NCI-H2107 treated with DMSO at 0.1 percent for 48 hours (cell line): ENCODE data around the gene PCGF2.
"Not testable (repeated sequence)": the region's sequence is repeated elsewhere in the genome, so short reads cannot be mapped to it uniquely, and the experiment has no call there.

Experiments used
- DNase-seq: peaks from one replicate; lab custom pipeline; 2025; ENCODE audit not compliant: unreplicated experiment; lab: John Stamatoyannopoulos, UW

The PCGF2 gene

DNA sequence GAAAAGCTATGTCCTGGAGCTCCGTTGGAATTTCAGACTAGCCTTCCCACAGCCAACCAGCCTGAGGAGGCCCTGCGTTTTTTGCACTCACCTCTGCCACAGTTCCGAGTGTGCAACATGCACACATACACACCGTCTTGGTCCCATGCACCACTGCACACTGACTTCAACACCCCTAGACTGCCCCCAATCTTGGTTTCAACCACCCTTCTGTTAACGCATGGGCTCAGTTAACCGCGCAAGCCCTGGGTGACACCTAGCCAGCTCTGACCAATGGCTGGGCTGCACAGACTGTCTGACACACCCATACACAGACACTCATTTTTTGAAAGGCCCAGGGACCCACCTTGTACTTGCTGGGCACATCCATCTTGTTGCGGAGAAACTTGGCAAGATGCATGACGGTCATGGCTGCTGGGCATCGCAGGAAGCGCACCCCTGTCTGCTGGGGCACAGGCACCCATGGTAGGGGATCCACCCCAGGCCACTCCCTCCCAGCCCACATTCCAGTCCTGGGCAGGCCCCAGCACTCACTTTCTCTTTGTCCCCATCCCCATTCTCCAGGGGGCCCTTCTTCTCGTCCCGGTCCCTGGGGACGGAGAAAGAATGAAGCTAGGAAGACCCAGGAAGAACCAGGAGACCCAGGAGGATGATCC is 10.0 kb downstream of the PCGF2 start:
- no peak for DNase-seq

DNA sequence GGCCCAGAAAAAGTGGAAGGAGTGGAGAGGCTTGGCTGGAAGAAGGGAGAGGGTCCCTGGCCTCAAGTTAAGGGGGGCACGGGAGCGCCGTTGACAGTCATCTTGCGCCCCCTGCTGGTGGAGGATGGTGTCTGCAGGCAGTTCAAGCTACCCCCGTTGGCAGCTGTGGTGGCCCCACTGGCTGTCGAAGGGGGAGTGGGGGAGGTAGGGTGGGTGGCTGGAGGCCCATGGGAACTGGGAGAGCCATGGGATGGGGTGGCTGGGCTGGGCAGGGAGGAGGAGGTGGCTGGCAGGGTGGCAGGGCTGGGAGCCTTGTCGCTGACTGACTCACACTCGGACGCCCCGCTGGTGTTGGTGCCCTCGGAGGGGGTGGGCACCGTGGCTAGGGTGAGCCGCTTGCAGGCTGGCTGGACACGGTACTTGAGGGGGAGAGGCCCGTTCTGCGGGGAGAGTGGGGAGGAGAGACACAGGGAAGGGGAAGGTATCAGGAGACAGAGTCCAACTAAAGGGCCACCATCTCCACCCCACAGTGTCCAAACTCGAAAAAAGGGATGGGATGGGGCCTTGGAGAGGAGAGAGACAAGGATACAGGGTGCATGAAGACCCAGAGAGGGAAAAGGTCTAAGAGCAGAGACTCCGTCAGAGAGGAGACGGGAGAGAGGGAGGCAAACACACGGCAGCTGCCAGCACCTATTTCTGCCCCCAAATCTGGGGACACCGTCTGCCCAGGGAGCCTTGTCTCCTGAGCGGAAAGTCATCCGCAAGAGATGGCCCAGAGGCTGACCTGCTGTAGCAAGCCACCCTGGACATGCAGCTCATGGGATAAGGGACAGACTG is 12.8 kb downstream of the PCGF2 start:
- no peak for DNase-seq

DNA sequence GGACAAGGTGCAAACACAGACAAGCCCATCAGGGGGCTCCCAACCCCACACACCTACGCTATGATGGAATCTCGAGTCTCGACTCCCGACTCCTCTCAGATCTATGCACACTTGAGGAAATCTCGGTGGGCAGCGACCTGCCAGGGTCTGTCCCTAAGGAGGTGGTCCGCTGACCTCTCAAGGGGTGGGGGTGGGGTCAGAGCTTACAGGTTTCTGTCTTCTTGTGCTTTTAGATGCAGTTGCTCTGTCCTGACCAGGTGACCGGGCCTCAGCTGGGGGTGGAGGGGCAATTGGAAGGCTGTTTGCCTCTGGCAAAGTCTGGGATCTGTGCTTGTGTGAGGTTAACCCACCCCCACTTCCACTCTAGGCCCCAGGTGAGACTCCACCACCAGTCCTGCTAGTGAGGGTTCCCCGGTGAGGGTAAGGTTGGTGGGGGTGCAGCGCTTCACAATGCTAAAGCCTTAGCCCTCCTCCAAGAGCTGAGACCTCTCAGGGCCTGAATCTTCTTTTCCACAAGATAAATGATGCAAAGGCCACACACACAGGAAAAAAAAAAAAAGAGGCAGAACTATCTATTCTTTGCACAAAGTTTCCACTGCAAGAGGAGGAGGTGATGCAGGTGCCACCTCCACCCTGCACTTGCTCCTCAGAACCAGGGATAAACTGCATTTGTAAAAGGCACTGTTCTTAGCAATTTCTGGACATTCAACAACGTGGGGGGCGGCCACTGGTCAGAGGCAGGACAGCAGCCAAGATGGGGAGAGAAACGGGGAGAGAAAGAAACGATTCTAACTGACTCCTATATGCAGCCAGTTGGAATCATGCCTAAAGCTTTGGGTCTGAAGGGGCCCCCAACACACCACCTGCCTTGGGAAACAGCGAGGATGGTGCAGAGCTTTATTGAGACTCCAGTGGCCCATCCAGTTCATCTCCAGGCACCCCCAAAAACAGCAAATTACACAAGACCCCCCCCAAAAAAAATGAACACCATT is 13.9 kb downstream of the PCGF2 start:
- DNase-seq: no peak

DNA sequence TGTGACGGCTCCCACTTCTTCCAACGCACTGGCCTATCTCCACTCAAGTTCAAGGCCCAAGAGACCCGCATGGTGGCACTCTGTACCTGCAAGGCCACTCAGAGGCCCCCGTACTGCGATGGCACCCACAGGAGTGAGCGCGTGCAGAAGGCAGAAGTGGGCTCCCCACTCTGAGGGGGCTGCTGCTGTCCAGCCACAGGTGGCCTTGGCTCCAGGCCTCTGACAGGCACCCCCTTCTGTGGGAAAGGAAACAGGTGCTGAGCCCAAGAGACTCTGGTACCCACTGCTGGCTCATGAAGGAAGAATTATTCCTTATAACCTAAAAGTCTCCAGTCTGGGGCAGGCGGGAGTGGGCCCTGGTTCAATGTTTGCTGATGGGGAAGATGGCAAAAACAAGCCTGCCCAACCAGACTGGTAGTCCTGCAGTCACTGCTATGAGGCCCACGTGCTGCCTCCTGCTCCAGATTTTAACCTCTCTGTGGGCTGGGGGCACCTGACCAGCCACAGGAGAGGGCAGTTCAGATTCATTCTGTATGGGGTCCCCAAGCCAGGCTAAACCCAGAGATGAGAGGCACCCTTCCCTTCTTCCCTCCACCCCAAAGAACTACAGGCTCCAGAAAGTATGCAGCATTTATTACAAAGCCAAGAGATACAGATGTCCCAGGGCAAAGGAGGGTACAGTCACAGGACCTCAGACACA is 14.7 kb downstream of the PCGF2 start:
- no peak for DNase-seq

DNA sequence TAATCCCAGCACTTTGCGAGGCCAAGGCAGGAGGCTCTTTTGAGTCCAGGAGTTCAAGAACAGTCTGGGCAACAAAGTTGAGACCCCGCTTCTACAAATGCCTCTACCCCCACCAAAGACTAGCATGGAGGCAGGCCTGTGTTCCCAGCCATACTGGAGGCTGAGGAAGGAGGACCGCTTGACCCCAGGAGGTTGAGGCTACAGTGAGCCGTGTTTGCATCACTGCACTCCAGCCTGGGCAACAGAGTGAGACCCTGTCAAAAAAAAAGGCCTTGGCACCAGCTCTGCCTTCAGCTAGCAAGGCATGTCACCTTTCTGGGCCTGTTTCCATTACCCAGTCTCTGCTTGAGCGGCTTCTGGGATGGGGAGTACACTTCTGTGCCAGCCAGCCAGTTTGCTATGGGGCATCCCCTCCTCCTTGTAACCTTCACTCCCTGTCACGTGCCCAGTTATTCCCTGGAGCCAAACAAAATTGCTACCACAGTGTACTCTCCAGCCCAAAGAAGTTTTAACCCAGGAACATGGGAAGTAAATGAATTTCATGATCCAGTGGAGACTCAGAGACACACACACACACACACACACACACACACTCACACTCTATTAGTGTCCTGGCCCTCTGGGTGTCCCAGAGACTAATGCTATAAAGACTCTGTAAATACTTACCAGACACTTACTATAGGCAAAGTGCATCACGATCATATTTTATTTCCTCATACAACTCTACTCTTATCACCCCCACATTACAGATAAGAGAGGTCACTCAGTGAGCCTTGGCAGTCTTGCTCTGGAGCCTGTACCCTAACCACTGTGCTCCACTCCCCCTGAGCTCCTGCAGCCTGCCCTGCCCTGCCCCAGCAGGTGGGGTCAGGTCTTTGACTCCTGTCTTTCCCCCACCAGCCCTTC is 15.5 kb downstream of the PCGF2 start:
- DNase-seq: no peak

DNA sequence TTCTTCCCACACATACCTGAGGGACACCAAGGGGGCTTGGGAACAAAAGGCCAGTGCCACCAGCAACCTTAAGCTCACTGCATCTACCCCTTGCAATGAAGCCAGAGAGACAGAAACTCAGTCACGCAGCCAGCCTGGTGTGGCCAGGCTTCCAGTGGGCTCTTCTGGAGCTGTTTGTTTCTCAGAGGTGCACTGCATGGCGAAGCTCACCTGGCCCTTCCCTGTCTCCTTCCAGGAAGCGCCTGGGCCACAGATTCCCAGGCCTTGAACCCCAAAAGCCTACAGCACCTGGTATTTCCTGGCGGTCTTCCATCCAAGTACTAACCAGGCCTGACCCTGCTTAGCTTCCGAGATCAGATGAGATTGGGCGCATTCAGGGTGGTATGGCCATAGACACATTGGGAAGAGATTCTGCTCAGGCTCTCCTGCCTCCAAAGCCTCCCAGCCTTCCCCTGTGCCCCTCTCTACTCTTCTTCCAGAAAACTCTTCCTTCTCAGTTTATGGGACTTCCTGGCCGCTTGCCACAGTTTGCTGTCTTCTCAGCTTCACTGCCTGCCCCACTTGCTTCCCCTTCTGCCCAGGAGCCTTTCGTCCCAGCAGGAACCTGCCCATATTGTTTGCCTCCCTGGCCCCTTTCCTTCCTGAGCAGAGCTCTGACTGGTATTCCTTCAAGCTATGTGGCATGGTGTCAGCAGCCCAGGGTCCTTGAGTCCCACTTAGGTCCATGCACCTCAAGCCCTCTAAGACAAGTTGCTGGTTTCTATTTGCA is 16.4 kb downstream of the PCGF2 start:
- DNase-seq: no peak

DNA sequence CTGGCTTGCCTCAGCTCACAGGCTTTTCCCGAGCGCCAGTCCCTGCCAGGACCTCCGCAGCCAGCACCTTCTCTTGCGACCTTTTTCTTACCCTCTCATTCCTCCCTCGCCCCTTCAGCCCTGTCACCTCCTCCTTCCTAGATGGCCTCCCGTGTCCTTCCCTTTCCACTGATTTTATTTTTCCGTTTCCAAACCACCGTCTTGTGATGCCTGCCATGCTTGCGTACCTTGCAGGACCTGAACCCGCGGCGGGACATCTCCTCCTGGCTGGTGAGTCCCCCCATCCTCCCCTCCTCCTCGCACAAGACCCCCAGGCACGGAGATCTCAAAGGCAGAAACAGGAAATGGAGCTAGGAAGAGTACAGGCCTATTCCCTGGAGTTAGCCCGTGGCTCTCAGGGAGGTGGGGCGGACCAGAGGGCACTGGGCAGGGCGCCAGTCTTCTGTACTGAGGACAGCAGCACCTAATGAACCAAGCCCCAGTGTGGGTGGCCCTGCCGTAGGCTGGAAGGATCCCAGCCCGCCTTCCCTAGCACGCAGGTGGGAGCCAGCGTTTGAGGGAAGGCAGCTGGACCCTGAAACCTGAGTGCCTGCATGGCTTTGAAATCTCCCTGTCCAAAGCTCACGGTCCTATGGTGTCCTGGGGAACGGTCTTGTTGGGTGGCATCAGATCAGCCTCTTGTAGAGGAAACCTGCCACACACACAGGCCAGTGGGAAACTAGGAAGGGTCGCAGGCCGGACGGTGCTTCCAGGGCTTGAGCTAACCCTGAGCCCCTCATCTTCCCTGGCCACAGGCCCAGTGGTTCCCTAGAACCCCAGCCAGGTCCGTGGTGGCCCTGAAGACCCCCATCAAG is 17.4 kb downstream of the PCGF2 start:
- no peak for DNase-seq

DNA sequence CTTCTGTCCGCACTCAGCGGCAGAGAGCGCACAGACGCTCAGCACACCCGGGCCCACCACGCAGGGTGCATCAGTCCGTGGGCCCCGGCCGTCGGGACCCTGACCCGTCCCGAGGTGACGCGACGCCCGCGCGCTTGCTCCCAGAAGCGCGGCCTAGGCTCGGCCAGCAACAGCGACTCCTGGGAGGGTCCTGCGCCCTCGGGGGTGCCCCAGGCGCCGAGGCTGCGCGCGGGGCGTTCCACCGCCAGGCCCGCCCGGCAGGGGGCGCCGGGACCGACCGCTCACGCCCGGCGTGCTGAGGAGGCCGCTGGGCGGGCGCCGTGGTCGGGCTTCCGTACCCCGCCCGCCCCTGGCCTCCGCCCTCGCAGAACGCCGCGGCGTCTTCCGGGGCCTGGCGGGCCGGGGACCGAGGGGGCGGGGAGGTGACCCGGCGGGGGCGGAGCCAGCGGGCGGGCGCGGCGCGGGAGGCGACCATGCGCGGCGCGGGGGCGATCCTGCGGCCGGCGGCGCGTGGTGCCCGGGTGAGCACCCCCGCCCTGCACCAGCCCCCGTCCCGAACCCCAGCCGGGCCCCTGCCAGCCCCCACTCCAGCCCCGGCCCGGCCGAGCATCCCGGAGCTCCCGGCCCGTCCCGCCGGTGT is 18.1 kb downstream of the PCGF2 start, which contains the start of gene CISD3:
CISD3 (plus strand) TSS at position 456 of the 640 bp plus-strand sequence; CDS start at position 474, 18 bp downstream.
- DNase-seq: peak; percentile 31

DNA sequence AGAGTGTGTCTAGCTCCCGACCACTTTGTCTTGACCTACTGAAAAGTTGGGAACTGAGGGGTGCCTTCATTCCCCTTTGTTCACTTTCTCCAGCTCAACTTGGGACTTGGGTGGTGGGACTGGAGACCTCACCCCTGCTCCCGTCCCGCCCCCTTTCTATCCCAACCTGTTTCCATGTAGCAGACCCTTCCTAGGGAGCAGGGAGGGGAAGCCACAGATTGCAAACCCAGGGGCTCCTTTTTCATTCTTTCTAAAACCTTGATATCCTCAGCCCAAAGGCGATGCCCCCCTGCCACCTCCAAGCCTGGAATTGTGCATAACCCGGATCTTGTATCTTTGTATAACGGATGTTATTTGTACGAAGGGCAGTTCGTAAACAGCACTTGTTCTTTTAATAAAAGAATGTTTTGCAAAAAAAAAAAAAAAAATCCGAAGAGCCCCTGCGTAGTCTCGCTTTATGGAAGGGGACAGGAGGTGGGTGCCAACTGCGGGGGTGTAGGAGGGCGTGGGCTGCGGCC is 18.7 kb downstream of the PCGF2 start:
- DNase-seq: no peak

DNA sequence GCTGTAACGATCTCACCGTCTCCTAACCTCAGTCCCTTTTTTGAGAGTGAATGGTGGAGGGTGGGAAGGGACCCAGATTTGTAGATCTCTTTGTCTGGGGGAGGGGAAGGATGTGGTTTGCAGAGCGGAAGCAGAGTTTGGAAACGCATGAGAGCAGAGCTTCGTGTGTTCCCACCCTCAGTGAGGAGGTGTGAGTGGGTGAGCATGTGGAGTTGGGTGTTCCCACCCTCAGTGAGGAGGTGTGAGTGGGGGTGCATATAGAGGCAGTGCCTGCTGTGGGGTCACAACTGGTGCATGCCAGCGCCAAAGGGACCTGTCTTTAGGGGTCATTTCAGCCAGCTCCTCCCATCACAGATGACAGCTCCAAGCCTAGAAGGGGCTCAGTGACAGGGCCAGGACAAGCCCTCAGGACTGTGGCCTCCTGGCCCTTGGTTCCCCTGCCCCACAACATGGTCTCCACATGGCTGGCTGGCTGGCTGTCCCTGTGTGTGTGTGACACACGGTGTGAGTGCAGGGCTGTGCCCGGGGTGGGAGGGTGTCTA is 19.8 kb downstream of the PCGF2 start:
- DNase-seq: no peak

DNA sequence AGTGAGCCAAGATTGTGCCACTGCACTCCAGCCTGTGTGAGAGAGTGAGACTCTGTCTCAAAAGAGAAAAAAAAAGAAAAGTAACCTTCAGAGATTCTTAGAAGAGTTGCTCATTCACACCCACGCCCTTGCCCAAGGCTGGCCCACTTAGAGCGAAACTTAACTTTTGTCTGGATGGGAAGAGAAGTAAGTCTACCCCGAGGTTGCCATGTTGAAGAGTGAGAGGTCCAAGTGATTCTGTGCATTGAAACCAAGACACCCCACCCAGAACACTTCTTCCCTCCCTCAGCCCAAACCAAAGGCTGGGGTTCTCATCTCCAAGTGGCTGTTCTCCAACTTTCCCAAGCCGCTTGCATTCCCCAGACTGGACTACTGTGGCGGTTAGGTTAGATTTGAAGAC is 20.4 kb downstream of the PCGF2 start:
- no peak for DNase-seq

DNA sequence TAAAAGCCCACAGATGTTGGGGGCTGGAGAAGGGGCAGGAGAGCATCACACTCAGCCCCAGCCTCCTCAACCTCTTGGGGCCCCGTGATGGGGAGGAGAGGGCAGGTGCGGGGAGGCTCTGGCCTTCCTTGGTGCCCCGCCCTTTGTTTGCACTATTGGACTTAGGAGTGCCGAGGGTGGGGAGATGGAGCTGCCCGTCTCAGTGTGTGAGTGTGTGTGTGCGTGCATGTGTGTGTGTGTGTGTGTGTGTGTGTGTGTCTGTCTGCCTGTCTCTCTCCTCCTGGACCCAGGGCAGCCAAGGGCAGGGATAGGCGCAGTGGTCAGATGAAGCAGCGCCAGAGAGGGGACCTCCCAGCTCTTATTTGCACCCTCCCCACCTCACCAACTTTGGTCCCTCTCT is 22.0 kb downstream of the PCGF2 start:
- not testable (repeated sequence) for DNase-seq

DNA sequence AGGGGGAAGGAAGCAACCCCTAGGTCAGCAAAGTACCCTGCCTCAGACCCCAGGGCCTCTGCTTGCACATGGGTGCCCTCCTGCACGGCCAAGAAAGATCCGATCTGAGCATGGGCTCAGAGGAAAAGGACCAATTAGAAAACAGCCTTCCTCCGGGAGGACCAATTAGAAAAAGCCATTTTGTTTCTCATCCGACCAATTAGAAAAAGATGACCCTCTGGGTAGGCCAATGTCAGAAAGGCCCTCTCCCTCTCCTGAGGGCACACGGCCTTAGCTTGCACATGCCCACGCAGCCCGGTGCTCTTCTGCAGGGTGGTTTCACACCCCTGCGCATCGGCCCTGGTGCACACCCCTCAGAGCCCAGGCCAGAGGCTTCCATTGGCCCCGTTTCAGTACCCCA is 23.1 kb downstream of the PCGF2 start:
- no peak for DNase-seq

DNA sequence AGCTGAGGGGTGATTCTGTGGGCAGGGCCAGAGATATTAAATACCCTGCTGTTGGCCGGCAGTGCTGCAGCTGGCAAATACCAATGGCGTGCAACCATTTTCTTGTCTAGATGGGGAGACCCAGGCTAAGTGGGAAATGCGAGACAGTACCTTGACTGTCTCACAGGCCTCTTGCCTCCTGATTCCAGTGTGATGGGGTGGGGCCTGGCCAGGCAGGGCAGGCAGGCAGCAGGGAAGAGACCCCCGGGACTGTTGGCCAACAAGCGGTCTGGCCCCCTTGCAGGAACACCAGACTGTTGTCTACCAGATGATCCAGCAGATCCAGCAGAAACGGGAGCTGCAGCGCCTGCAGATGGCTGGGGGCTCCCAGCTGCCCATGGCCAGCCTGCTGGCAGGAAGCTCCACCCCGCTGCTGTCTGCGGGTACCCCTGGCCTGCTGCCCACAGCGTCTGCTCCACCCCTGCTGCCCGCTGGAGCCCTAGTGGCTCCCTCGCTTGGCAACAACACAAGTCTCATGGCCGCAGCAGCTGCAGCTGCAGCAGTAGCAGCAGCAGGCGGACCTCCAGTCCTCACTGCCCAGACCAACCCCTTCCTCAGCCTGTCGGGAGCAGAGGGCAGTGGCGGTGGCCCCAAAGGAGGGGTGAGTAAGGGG is 23.7 kb downstream of the PCGF2 start:
- peak; percentile 77 for DNase-seq

DNA sequence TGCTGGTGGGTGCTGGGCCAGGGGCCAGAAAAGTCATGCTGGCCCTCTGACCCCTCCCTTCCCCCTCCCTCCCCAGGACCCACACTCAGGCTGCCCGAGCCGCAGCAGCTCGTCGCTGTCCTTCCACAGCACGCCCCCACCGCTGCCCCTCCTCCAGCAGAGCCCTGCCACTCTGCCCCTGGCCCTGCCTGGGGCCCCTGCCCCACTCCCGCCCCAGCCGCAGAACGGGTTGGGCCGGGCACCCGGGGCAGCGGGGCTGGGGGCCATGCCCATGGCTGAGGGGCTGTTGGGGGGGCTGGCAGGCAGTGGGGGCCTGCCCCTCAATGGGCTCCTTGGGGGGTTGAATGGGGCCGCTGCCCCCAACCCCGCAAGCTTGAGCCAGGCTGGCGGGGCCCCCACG is 26.3 kb downstream of the PCGF2 start:
- no peak for DNase-seq

DNA sequence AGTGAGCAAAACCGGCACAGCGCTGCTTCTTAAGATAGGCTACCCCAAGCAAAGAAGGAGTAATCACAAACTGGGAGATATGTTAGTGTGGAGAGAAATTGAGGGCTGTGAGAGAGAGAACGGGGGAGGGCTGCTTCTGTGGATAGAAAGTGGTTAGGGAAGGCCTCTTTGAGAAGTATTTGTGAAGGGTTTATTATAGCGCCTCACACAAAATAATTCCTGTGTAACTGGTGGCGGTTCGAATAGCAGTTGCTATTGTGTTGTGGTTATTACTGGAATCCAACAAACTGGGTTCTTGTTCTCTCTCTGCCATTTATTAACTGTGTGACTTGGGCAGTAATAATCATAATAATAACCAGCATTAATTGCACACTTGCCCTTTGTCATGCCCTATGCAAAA is 27.2 kb downstream of the PCGF2 start:
- no peak for DNase-seq
